ENCODE measurements around the gene GATC.

GATC gene

DNA sequence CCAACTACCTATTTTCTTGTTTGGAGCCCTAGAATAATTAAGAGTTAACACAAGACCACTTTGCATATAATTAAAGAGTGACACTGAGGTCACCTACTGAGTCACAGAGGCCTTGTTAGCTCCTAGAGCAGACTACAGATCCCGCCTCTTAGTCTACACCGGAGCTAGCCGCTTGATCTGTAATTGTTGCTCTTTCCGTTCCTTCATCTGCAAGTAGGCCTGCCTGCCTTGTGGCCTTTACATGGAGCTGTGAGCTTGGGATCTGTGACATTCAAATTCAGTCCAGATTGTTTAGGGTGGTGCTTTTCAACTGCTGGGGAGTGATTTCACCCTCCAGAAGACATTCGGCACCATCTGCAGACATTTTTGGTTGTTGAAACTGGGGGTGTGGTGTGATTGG is 44.1 kb downstream of the GATC start:
- no peak for DNase-seq (ENCODE audit: low read depth, low spot score)
- no peak overlapping the region for H3K4me3 ChIP-seq (ENCODE audit: low read length)

DNA sequence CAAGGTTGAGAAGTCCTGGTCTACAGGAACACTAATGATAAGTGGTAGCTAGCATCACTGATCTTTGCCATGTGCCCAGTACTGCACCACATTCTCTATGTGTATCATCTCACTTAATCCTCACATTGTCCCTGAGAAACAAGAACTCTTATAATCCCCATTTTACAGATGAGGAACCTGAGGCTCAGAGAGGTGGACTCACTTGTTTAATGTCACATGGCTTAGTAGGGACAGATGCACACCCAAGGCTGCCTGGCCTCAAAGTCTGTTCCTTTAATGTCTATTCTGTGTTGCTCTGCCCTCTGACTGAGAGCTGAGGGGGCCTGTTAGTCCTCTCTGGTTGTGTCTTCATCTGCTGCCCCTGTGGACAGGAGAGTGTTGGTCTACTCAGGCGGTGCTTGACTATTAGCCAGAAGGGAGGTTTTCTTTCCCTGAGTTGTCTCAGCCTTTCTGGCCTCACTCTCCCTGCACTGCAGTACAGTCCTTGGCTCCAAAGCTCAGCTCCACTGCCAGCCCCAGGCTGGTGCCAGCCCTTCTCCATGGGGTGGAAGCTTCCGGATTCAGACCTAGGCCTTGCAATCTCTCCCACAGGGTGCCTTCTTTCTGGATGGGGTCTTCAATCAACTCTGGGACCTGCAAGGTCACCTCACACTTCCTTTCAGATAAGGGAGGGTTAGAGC is 44.7 kb downstream of the GATC start:
- H3K4me3 ChIP-seq (ENCODE audit: low read length): no peak overlapping the region
- DNase-seq (ENCODE audit: low read depth, low spot score): no peak

- H3K4me3 ChIP-seq (ENCODE audit: low read length): peak overlapping the region; percentile 89
- no peak for DNase-seq (ENCODE audit: low read depth, low spot score)
These were observed 49.0 kb downstream of the GATC start for GRCh38 chr12:120495186-120495730.

- H3K4me3 ChIP-seq (ENCODE audit: low read length): peak within 1 kb of the TSS; percentile 89
- peak; percentile 94 for DNase-seq (ENCODE audit: low read depth, low spot score)
These were observed 49.6 kb downstream of the GATC start, which contains the start of gene DYNLL1 for GRCh38 chr12:120495731-120496412. DYNLL1 (plus strand) TSS chr12:120496113; CDS start chr12:120496422, 309 bp downstream.

GRCh38 chr12:120496413-120497340 is 50.4 kb downstream of the GATC start:
- peak overlapping the region; percentile 89 for H3K4me3 ChIP-seq (ENCODE audit: low read length)
- DNase-seq (ENCODE audit: low read depth, low spot score): peak; percentile 37

DNA sequence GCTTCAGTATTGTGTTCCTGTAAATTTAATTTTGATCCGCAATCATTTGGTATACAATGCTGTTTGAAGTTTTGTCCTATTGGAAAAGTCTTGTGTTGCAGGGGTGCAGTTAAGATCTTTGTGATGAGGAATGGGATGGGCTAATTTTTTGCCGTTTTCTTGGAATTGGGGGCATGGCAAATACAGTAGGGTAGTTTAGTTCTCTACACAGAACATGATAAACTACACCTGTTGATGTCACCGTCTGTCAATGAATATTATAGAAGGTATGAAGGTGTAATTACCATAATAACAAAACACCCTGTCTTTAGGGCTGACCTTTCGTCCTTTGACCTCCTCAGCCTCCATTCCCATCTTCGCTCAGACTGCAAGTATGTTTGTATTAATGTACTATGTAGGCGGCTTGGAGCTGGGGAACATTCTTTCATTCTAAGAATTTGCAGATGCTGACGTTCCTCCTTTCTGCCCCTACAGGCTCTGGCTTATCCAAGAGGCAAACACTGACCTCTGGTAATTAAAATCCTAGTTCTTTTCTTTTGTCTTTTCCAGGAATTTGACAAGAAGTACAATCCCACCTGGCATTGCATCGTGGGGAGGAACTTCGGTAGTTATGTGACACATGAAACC is 51.4 kb downstream of the GATC start:
- DNase-seq (ENCODE audit: low read depth, low spot score): no peak
- H3K4me3 ChIP-seq (ENCODE audit: low read length): peak overlapping the region; percentile 89

DNA sequence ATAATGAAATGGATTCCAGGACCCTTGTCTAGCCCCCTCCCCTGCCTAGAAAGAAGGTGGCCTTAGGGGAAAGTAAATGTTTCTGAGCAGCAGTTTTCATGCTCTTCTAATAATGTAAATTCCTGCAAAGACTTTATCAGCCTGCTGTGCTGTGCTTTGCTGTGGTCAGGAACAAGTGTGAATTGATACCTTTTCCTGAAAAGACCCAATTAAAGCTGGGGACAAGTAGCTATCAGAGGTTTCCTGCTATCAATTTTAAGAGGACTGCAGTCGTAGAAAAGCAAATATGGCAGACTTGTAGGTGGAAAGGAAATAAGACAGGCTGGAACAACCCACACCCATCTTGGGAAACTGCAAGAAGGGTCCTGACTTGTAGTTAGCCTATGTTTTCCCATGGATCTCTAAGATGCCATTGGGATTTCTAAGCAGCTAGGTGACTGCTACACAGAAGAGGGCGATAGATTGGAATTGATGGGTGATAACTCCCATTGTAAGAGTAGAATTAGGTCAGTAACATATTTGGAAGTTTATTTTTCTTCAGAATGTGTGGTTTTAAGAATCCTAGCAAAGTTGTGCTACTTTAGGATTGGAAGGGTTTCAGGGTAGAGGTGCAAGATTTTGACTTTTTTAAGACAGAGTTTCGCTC is 52.7 kb downstream of the GATC start:
- DNase-seq (ENCODE audit: low read depth, low spot score): no peak
- H3K4me3 ChIP-seq (ENCODE audit: low read length): no peak overlapping the region

DNA sequence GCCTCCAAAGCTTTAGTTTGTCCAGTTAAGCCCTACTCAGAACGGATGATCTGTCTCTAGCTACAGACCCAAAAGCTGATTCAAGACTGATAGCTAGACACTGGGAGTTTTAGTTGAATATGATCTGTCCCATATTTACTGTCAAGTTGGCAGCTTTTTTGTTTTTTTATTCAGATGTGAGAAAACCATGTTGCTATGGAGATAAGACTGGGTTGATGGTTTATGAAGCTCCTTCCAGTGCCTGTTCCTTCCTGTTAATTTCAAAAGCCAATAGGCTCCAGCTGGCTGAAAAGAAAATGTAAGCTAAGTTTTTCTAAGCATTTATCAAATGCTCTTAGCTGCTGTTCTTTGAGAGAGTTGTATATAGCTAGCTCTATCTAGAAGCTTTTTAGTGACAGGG is 54.3 kb downstream of the GATC start:
- DNase-seq (ENCODE audit: low read depth, low spot score): peak; percentile 28
- H3K4me3 ChIP-seq (ENCODE audit: low read length): no peak overlapping the region

DNA sequence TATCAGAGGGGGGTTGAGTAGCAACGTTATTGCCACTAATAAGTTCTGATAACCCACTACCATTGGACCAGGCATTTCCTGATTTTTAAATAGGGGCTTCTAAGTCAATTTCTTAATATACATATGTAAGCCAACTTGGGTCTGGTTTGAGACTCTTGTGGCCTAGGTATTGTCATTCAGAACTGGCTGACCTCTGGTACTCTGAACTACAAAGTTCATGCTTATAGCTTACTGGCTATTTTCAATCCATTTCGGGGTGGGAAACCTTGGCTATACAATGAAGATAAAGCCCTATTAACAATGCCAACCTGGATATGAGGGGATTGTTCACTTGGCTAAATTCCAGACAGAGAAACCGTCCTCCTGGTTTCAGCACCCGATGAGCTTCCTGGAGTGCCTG is 58.3 kb downstream of the GATC start:
- no peak overlapping the region for H3K4me3 ChIP-seq (ENCODE audit: low read length)
- no peak for DNase-seq (ENCODE audit: low read depth, low spot score)

DNA sequence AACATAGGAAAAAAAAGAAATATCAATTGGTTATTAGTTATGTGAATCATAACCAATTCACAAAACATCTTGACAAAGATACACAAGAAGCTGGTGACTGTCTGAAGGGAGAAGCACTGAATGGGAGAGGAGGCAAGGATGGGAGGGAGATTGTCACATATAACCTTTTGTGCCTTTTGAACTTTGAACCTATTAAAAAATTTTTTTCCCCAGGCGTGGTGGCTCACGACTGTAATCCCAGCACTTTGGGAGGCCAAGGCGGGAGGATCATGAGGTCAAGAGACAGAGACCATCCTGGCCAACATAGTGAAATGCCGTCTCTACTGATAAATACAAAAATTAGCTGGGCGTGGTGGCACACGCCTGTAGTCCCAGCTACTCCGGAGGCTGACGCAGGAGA is 62.3 kb downstream of the GATC start:
- DNase-seq (ENCODE audit: low read depth, low spot score): no peak
- no peak overlapping the region for H3K4me3 ChIP-seq (ENCODE audit: low read length)

Data from Jurkat, Clone E6-1 (cell line).